GM19043 (cell line): ENCODE data around the gene KRTAP10-4.
"Not testable (repeated sequence)": the region's sequence is repeated elsewhere in the genome, so short reads cannot be mapped to it uniquely, and the experiment has no call there.

Source experiments
- ATAC-seq: cut with Tn5 transposase; IDR thresholded peaks from one replicate; pipeline ENCODE4 v1.9.1; 2021; ENCODE audit warnings: low read depth; ENCODE audit not compliant: unreplicated experiment

Gene KRTAP10-4

DNA sequence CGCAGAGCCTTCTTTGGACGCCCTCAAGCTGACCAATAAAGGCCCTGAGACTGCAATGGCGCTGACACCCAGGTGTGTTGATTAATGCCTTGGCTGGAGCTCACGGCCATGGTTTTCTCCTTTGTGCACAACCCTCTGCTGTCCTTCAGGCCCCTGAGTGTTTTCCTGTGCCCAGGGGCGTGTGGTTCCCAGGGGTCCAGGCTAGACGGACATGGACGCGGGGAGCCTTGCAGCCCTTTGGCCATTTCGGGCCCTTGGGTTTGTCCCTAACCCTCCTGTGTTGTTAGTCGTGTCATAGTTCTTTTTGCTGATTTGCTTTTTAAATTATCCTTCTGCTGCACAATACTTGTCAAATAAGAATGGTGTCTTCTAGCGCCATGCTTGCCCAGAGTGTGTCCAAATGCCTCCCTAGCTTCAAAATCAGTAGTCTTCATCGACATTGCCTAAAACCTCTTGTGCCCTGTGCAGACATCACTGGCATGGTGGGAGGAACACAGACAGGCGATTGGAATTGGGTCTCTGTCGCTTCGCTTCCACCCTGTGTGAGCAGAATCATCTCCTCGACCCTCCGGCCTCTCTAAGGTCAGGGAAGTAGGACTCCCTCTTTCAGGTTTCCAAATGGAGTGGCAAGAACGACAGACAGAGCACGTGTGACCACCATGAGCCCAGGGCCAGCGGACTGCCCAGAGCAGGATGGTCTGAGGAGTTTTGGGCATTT is 1.9 kb downstream of the KRTAP10-4 start:
- no peak for ATAC-seq

DNA sequence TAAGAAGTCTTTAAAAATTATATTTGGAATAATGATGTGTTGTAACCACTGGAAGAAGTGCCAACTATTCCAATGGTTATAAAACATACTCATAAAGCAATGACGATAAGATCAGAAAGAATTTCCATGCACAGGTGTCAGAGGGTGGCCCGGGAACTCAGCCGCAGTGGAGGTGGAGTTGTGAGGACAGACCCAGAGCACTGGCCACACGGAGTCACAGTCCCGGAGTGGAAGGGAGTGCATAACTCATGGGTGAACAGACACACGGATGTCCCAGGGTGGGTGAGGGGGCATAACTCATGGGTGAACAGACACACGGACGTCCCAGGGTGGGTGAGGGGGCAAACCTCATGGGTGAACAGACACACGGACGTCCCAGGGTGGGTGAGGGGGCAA is 2.5 kb downstream of the KRTAP10-4 start:
- no peak for ATAC-seq

DNA sequence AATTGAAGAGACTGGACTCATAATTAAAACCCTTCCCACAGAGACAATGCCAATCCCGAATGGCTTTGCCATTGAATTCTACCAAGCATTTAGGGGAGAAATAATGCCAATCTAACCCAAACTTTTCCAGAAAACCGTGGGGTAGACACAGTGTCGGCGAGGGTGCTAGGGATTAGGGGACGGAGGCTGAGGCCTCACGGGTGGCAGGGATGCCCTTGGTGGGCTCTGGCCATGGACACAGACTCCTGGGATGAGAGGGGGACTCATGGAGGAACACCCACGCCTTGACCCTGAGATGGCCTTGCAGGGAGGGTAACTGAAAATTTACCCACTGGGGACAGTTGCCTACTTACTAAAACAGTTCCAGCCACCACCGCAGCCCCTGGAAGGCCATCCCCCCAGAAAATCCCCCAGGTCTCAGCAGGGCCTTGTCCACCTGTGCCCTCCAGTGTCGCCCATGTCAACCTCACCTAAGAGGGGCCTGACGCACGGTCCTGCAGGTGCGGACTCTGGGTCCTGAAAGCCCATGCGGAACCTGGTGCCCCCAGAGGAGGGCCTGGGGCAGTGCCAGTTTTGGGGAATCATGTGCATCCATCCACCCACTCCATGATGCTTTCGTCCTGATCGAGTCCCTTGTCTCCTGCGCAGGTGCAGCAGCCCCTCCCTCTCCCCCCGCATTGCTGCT is 5.0 kb downstream of the KRTAP10-4 start:
- ATAC-seq, result no peak

DNA sequence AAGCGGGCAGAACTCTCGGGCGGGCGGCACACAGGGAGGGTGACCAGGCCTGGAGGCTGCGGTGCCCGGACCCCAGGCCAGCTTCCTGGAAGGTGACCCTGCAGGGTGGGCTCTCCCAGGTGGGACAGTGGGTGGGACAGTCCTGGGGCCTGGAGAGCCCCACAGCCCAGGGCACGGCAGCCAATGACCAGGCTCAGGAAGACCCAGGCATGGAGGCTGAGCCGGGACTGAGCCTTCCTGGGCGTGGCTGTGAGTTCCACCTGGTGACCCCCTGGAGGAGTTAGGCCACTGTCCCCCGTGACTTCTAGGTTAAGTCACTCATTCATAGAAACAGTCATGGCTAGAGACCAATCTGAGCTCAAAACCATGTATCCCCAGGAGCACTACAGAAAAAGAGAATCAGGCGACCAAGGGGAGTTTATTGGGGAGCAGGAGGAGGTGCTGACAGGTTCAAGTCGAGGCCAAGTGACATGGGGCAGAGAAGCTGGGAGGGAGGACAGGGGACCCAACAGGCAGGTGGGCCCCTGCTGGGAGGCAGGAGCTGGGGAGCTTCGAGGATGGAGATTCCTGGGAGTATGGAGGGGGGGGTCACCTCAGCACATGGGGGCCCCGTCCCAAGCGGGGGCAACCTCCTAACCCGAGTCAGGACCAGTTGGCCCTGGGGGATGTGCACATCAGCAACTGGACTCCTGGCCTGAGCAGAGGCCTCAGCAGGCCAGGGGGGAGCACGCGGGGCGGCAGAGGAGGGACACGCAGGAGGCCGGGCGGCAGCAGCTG is 5.7 kb downstream of the KRTAP10-4 start:
- no peak for ATAC-seq

DNA sequence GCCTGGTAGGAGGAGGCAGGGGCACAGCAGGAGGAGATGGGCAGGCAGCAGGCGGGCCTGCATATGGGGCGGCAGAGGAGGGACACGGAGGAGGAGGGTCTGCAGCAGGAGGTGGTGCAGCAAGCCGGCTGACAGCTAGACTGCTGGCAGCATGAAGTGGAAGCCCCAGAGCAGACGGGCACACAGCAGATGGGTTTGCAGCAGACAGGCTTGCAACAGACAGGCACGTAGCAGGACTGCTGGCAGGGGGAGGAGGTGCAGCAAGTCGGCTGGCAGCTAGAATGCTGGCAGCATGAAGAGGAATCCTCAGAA is 6.3 kb downstream of the KRTAP10-4 start:
- ATAC-seq, result no peak

DNA sequence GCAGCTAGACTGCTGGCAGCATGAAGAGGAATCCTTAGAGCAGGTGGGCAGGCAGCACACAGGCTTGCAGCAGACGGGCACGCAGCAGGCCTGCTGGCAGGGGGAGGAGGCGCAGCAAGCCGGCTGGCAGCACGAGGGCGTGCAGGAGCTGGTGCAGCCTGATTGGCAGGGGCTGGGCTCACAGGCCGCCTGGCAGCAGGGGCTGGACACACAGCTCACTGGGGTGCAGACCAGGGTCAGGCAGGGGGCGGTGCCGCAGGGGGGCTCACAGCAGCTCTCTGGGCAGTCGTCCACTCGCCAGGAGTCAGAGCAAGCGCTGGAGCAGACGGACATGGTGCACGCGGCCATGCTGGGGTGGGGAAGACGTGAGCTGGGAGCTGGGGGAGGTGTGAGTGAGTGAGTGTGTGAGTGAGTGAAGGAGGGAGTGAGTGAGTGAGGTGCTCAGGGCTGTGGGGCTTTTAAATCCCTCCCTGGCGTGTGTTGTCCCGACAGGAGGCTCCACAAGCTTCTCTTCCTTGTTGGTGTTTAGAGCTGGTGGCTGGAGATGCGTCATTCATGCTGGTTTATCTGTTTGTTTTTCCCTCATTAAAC is 6.8 kb downstream of the KRTAP10-4 start, which contains the start of gene KRTAP10-5:
KRTAP10-5 (minus strand) TSS at position 374 of the 591 bp plus-strand sequence; CDS start at position 348, 26 bp downstream.
- ATAC-seq, result not testable (repeated sequence)

DNA sequence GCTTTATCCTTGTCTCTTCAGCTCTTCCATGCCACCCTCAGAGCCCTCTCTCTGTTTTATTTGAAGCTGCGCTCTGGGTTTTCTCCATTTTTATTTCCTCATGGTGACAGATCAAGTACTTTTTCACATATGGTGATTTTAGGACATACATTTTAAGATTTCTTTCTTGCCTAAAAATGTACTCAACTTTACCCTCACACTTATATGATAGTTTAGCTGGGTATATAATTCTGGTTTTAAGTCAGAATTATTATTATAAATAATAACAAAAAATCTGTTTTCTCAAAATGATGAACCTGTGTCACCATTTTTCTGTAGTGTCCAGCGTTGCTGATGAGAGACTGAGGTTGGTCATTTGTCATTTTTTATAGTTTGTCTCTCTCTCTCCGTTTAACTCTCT is 7.6 kb downstream of the KRTAP10-4 start:
- no peak for ATAC-seq

DNA sequence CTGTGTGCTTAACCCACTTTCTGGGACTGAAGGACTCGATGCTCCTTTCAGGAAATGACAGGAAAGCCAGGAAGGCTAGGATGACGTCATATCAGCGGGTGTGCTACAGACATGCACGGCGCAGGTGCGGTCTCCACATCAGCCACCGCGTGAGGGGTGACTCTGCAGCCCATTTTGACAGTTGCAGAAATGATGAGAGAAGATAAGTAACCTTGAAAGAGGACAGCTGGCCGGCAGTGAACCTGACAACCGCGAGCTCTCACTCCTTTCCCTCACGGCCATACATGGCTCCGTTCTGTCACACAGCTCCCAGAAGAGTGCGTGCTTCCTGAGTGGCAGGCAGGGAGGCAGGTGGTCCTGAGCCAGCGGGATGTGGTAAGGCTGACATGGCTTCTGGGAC is 8.5 kb downstream of the KRTAP10-4 start:
- no peak for ATAC-seq

DNA sequence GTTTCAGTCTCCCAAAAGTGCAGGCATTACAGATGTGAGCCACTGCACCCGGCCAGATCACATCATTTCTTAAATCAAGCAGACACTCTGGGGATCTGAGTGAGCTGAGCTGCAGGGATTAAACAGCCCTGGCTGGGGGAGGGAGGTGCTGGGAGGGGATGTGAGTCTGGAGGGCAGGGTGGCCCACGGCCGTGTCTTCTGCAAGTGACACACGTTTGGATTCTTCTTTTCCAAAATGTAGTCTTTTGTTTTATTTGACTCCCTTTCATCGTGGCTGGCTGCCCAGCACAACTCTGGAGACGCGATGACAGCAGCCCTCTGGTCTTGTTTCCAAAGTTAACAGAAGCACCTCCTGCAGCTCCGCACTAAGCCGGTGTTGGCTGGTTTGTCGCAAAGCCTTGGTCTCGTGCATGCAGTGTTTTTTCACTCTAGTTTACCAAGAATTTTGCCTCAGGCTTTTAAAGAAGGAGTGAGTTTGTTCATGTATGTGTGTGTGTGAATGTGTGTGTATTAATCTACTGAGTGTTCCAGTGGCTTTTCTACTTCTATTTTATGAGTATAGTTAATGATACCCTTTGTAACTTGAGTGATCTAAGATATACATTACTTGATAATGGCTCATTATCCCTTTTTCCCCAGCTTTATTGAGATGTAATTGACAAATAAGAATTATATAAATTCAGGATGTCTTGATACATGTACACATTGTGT is 9.7 kb downstream of the KRTAP10-4 start:
- no peak for ATAC-seq

DNA sequence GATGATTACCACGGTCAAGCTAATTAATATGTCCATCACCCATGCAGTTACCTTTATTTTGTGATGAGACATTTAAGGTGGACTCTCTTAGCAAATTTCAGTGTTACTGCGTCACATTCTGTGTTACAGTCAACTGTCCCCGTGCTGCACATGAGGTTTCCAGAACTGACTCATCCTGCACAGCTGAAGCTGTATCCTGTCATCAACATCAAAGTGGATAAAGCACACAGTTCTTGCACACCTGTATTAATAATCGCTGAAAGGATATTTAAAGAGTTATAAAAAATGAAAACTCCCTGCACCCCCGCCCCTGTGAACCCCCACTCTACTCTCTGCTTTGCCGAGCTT is 10.2 kb downstream of the KRTAP10-4 start:
- no peak for ATAC-seq

DNA sequence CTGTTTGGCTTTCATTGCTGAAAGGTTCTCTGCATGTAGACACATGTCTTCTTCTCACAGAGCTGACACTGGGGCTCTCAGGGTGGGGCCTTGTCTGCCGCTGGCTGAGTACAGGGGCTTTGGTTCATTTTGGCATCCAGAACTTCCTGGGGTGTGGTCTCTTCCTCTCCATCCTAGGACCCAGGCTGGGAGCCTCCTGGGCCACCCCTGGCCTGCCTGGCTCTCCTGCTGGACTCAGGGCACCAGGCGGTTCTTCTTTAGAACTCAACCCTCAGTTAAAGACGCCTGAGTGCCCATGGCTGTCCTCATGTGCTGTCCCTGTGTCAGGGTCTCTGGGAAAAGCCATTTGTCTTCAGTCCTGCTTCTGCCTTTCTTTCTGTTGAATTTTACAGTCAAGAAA is 12.4 kb downstream of the KRTAP10-4 start:
- ATAC-seq, result no peak

DNA sequence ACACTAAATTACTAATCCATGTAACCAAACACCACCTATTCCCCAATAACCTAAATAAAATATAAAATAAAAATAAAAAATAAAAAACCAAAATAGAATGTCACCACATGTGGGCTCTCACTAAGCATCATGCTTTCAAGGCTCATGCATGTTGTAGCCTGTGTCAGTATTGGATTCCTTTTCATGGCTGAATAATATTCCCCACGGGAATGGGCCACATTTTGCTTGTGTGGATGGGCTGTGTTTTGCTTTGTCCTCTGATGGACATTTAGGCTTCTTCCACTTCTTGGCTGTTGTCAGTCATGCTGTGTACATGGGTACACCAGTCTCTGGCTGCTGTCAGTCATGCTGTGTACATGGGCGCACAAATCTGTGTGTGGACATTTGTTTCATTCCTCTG is 15.6 kb downstream of the KRTAP10-4 start:
- ATAC-seq, result no peak

DNA sequence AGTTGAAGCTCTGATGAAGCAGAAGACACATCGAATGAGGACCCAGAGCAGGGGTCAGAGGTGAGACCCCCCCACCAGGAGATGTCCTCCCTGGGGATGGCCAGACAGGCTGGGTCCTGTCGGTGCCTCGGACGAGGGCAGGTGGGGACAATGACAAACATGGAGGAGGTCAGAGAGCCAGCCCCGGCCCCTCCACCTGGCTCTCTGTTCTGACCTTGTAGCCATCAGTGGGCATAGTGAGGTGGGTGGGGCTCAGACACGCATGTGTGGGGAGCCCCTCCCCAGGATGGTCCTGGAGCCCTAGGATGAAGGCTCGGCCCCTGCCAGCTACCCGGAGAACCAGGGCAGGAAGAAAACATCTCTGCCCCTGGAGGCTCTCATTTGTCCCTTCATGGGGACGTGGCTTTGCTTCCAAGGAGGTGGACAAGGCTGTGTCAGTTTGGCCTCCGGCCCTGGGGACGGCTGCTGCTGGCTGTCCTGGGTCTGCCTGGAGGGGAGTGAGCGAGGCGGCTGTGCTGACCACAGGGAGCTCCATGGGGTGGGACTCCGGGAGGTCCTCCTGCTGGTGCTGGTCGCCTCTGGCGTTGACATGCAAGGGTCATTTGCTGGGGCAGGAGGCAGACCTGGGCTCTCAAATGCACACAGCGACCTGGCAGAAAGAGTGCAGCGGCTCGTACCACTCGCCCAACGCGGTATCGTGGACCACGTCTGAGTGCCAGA is 16.2 kb downstream of the KRTAP10-4 start:
- no peak for ATAC-seq

DNA sequence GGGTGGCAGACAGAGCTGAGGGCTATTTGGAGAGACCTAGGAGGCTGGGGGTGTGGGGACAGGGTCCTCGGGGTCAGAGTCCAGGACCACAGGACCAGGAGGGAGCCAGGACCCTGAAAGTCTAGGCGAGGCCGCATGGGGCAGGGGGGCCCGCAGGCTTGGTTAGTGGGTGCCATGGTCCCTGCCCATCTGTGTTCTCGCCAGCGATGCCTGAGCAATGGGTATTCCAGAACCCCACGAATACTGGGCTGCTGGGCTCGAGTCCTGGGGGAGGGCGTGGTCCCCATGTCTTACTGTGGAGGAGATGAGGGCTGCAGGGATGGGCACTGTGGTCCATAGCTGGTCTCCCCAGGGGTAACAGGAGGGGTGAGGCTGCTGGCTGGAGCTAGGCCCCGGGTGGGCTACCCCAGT is 16.8 kb downstream of the KRTAP10-4 start:
- no peak for ATAC-seq

DNA sequence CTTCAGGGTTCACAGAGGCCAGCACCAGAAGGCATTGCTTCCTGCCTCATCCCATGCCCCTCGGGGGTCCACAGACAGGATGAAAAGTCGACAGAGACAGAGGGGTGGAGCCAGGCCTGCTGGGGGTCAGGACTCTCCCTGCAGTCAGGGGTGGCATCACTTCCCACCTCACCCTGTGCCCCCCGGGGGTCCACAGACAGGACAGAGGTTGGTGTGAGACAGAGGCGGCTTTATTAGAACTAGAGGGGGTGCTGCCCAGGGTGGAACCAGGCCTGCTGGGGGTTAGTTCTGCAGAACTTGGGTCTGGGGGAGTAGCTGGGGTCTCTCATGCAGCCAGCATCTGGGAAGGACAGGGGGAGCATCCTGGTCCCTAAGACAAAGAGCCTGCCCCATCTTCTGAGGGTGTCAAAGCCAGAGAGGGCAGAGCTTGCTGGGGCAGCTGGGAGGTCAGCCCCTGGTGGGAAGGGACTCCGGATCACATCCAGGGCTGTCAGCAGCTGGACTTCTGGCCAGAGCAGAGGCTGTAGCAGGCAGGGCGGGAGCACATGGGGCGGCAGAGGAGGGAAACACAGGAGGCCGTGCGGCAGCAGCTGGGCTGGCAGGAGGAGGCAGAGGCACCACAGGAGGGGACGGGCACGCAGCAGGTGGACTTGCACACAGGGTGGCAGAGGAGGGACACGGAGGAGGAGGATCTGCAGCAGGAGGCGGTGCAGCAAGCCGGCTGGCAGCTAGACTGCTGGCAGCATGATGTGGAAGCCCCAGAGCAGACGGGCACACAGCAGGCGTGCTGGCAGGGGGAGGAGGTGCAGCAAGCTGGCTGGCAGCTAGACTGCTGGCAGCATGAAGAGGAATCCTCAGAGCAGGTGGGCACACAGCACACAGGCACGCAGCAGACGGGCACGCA is 17.6 kb downstream of the KRTAP10-4 start:
- not testable (repeated sequence) for ATAC-seq

DNA sequence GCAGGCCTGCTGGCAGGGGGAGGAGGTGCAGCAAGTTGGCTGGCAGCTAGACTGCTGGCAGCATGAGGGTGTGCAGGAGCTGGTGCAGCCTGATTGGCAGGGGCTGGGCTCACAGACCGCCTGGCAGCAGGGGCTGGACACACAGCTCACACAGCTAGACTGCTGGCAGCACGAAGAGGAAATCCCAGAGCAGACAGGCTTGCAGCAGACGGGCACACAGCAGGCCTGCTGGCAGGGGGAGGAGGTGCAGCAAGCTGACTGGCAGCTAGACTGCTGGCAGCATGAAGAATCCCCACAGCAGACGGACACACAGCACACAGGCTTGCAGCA is 18.2 kb downstream of the KRTAP10-4 start:
- not testable (repeated sequence) for ATAC-seq

DNA sequence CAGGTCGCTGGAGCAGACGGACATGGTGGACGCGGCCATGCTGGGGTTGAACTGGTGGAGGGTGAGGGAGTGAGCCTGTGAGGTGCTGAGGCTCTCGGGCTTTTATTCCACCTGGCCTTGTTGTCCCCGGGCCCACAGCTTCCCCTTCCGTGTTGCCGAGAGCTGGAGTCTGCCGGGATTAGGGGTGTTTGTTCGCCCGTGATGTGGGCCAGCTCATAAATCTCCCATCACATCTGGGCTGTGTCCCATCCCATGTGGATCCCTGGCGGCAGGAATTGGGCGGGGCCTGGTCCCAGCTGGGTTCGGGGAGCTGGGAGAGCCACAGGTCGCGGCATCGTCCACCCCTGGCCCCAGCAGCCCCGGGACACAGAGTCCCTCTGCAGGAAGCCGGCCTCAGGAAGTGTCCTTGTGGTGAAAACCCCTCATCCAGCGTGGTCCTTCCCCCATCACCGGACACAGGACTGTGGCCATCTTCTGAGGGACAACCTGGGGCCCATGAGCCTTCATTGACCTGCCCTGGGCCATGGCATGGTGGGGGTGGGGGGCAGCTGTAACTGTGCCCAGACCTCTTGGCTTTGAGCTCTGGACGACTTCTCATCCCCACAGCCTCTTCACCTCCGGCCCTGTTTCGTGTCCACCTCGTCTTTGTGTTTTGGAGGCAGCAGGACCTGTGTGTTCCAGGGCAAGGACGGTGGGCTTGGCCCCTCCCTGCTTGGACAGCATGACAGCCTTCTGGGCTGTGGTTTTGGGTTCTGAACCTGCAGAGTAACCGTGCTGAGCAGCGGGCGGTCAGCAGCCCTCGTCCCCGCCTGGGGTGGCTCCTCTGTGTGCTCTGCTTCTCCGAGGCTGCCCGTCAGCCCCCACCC is 19.1 kb downstream of the KRTAP10-4 start, which contains the start of gene KRTAP10-6:
KRTAP10-6 (minus strand) TSS at position 60 of the 866 bp plus-strand sequence; CDS start at position 39, 21 bp downstream.
- ATAC-seq, result no peak
